ENCODE data around the gene TMEM150C.
"Not testable (repeated sequence)": the region's sequence is repeated elsewhere in the genome, so short reads cannot be mapped to it uniquely, and the experiment has no call there.

Gene TMEM150C

GRCh38 chr4:82569076-82569475, 7.3 kb upstream of the TMEM150C start:
- no peak for DNase-seq (ENCODE audit: low spot score)

GRCh38 chr4:82567444-82567843, 5.7 kb upstream of the TMEM150C start:
- no peak for DNase-seq (ENCODE audit: low spot score)

DNA sequence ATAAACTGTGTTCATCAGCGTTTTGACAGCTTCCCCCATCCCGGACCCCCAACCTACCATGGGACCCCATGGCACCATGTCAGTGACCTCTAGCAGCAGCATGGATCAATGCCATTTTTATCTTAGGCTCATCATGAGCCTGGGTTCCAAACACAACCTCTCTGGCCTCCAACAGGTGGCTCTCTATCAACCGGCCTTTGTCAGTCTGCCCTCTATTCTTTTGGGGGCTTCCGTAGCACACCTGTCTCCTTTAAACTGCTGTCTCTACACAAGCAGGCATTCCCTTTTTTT, 721 bp upstream of the TMEM150C start:
- no peak for DNase-seq (ENCODE audit: low spot score)

DNA sequence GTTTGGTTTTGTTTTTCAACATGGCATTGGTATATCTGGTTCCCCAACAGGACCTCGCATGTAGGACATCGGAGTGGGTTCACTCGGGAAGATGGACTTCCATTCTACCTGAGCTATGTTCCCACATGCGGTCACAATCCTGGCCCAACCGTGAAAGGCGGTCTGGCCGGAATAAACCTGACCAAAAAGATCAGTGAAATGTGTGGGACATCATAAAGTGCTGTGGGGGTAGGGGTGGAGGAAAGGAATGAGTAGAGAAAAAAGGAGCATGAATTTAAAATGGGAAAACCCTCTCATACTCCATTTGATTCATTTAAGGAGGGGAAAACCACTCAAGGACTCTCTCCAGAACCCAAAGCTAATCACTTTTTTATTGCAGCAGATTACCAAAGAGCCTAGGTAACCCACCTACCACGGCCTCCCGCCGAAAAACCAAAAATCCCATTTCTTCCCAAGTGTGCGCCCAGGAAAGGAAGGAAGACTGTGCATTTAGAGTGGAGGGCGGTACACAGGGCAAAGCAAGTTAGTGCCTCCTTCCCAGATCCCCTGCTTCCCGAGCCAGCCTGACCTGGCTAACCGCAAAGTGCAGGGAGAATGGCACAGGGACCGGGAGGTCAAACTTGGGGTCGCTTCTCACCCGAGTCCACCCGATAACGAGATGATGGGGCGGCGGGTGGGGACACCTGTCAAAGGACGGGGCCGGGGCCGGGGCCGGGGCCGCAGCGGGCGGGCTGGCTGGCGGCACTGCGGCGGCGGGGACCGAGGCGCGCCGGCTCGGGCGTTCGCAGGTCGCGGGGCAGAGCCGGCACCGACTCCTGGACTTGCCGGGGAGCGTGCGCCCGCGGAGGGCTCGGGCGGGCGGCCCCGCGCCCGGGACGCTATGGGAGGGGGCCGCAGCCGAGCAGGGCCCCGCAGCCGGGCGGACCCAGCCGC, 669 bp downstream of the TMEM150C start:
- no peak for DNase-seq (ENCODE audit: low spot score)

- no peak for DNase-seq (ENCODE audit: low spot score)
Measured at GRCh38 chr4:82559735-82560120, 2.1 kb downstream of the TMEM150C start.

DNA sequence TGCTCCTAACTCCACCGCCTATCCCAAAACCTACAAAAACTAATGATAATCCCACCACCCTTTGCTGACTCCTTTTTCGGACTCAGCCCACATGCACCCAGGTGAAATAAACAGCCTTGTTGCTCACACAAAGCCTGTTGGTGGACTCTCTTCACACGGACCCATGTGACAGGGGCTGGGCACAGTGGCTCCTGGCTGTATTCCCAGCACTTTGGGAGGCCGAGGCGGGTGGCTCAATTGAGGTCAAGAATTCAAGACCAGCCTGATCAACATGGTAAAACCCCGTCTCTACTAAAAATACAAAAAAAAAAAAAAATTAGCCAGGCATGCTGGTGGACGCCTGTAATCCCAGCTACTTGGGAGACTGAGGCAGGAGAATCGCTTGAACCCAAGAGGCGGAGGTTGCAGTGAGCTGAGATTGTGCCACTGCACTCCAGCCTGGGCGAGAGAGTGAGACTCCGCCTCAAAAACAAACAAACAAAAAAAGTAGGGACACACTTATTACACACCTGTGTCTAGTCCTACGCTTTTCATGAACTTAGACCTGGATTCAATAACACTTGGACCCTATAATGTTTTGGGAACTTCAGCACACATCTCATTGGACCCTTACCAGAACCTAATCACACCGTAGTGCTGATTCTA, 2.6 kb downstream of the TMEM150C start:
- DNase-seq (ENCODE audit: low spot score), result not testable (repeated sequence)

GRCh38 chr4:82555276-82555675, 6.5 kb downstream of the TMEM150C start:
- peak; percentile 30 for DNase-seq (ENCODE audit: low spot score)

GRCh38 chr4:82553020-82553419, 8.8 kb downstream of the TMEM150C start:
- no peak for DNase-seq (ENCODE audit: low spot score)

GRCh38 chr4:82551734-82552133, 10.1 kb downstream of the TMEM150C start:
- no peak for DNase-seq (ENCODE audit: low spot score)

GRCh38 chr4:82547850-82548249, 13.9 kb downstream of the TMEM150C start:
- not testable (repeated sequence) for DNase-seq (ENCODE audit: low spot score)

DNA sequence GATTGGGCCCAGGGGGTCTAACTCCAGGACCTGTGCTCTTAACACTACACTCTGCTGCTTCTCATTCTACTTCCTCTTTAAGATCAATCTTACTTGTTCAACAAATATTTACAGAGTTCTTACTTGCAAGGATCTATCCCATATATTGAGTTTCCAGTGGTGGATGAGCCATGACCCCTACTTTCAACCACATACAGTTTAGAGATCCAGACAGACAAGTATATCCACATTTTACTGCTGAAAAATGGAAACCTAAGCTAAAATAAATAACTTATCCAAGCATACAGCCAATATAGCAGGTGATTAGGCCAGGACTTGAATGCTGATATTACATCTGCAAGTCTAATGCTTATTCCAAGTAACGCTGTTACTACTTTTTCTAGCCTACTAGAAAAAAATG, 18.7 kb downstream of the TMEM150C start:
- DNase-seq (ENCODE audit: low spot score), result no peak

- no peak for DNase-seq (ENCODE audit: low spot score)
Measured at GRCh38 chr4:82542642-82543041, 19.1 kb downstream of the TMEM150C start.

DNA sequence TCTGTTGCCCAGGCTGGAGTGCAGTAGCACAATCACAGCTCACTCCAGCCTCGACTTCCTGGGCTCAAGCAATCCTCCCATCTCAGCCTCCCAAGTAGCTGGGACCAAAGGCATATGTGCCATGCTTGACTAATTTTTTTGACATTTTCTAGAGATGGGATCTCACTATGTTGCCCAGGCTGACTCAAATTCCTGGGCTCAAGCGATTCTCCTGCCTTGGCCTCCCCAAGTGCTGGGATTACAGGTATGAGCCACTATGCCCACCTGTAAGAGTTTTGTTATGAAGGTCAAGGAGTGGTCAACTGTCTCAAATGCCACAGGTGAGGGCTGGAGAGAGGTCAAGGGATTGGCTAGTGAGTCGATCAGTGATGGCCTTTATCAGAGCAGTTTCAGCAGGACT, 32.5 kb downstream of the TMEM150C start:
- DNase-seq (ENCODE audit: low spot score), result no peak

DNA sequence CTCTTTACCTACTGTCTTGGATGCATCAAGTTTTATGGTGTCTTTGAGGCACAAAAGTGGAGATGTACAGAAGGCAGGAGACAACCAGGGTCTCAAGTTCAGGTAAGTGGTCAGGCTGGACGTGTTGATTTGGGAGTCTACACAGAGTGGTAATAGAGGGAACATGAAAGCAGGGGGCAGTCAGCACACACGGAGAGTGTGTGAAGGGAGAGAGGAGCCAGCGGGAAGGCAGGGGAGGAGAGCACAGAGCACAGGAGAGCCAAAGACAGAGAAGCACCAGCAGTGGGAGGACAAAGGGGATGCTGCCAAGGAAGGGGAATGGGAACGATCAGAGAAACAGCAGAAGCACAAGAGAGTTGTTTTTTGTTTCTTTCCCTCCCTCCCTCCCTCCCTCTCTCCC, 32.9 kb downstream of the TMEM150C start:
- no peak for DNase-seq (ENCODE audit: low spot score)

DNA sequence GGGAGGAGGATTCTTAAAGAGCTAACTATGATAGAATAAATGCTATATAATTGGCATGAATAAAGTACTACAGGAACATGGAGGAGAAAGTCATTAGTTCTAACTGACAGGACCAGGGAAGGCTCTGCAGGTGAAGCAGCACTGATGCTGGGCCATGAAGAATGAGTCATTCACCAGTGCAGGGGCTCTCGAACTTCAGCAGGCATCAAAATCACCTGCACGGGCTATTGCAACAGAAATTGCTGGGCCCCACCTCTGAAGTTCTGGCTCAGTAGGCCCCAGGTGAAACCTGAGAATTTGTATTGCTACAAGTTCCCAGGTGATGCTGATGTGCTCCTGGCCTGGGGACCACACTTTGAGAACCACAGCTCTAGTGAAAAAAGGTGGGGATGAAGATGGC, 33.7 kb downstream of the TMEM150C start:
- DNase-seq (ENCODE audit: low spot score), result no peak

GRCh38 chr4:82525307-82525911, 36.4 kb downstream of the TMEM150C start:
- DNase-seq (ENCODE audit: low spot score), result no peak

DNA sequence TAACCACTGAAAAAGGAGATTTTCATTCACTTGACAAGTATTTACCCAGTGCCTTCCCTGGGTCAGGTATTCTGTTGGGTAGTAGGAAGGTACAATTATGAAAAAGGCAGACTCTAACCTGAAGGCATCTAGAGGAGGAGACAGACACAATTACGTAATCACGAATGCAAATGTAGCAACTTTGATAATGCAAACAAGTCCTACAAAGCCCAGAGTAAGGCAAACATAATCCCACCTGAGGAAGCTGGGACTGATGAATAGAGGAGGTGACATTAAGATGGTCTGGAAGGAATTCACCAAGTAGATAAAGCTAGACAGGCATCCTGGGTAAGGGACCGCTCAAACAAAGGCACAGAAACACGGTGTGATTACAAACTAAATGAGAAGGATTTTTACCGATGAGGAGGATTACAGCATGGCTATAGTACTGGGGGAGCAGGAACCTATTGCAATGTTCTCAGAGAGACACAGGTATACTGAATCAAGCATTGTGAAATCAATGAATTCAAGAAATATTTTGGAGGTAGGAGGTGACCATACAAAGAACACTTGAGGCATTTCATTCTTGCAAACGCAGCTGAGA, 37.1 kb downstream of the TMEM150C start:
- DNase-seq (ENCODE audit: low spot score), result no peak

DNA sequence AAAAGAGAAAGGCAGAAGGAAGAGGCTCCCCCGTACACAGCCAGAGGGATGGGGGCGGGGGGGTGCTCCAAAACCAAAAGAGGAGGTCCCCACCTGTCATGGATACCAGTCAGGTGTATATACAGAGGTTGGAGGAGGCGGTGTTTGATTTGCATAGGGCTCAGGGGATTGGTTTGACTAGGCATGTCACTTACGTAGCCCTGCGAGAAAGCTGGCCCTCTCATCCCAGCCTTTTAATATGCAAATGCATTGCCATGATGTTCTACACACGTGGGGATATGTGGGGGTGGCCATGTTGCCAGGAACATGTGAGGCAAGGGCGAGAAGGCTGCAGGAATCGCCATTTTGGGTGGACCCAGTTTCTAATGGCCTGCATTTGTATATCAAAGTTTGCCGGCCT, 38.6 kb downstream of the TMEM150C start:
- no peak for DNase-seq (ENCODE audit: low spot score)

- DNase-seq (ENCODE audit: low spot score), result no peak
Measured at GRCh38 chr4:82522472-82522871, 39.3 kb downstream of the TMEM150C start.

- DNase-seq (ENCODE audit: low spot score), result no peak
Measured at GRCh38 chr4:82521283-82521682, 40.5 kb downstream of the TMEM150C start.

GRCh38 chr4:82519776-82520175, 42.0 kb downstream of the TMEM150C start:
- no peak for DNase-seq (ENCODE audit: low spot score)

GRCh38 chr4:82519072-82519471, 42.7 kb downstream of the TMEM150C start:
- DNase-seq (ENCODE audit: low spot score), result no peak

DNA sequence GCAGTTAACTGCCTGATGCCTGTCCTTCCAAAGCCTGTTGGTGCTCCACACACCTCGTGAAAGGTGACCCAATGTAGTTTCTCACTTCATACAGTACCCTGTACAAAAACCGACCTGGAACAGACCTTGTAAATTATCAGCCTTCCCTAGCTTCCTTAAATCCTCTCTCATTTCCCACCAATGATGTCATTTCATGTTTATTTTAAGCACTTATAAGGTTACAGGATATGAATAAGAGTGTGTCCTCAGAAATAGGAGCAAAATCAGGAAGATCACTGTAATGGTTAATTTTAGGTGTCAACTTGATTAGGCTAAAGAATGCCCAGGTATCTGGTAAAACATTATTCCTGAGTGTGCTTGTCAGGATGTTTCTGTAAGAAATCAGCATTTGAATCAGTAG, 44.7 kb downstream of the TMEM150C start:
- DNase-seq (ENCODE audit: low spot score), result no peak
